H1 (cell line): ENCODE data around the gene ABCF2. TPM values are rescaled to one million over a fixed set of nuclear protein-coding genes. Genes with fewer than 3 reads are reported as not detected.

ENCODE experiments used
- CEBPB ChIP-seq: IDR thresholded peaks from 2 replicates; pipeline ENCODE4 v1.6.1; 2012; ENCODE audit warnings: low read depth, low read length
- HDAC6 ChIP-seq: IDR thresholded peaks from one replicate; pipeline ENCODE4 v1.7.1; 2012; ENCODE audit warnings: low read depth, mild to moderate bottlenecking, inconsistent platforms, low read length, moderate library complexity
- JUN ChIP-seq: IDR thresholded peaks from 2 replicates; pipeline ENCODE4 v1.6.1; 2011; ENCODE audit warnings: low read depth, mild to moderate bottlenecking, improper control_type of control experiment, low read length
- JUND ChIP-seq: IDR thresholded peaks from 2 replicates; pipeline ENCODE4 v1.6.1; 2011; ENCODE audit warnings: mild to moderate bottlenecking, improper control_type of control experiment, low read length
- SIX5 ChIP-seq: IDR thresholded peaks from 2 replicates; pipeline ENCODE4 v1.6.1; 2011; ENCODE audit warnings: mild to moderate bottlenecking, low read depth, low read length
- TAF1 ChIP-seq: IDR thresholded peaks from 2 replicates; pipeline ENCODE4 v1.6.1; 2011; ENCODE audit warnings: mild to moderate bottlenecking, low read depth, low read length
- ZNF274 ChIP-seq: IDR thresholded peaks from 2 replicates; pipeline ENCODE4 v1.7.0; 2012; ENCODE audit warnings: low read length, borderline replicate concordance; ENCODE audit errors: extremely low read depth
- polyA plus RNA-seq, 7 experiments: library from polyadenylated mRNA; depleted of rRNA in 3 of 7; stranded (reverse) in 5 of 7; unstranded in 2 of 7; fragments of >200 nt in 5 of 7; fragments of 200-250 nt in 2 of 7; gene quantifications; 1 replicate in 5 of 7; 2 replicates in 1 of 7; 4 replicates in 1 of 7; pipeline versions ENCODE4 v1.2.1 to v1.2.3, GENCODE V29; 2011 to 2013; ENCODE audit warnings: missing spikeins in 2 of 7, mixed read lengths in 2 of 7
- total RNA-seq: library from RNA; stranded (reverse); fragmentation: NEBNext Ultra II Directional; extraction: Animal tissue kit (Norgen Biotek cat#: 25700); gene quantifications from 2 replicates; pipeline ENCODE4 v1.2.1, GENCODE V29; 2021
- TF ChIP-seq, protein P1 (sequence below), 3 experiments: IDR thresholded peaks; 1 replicate in 2 of 3; 2 replicates in 1 of 3; pipeline versions ENCODE4 v1.5.1 to v1.6.1; 2011; ENCODE audit warnings: low read length in 3 of 3, mild to moderate bottlenecking in 3 of 3, inconsistent platforms in 2 of 3, low read depth in 1 of 3, moderate library complexity in 1 of 3; ENCODE audit not compliant: insufficient read depth in 1 of 3; ENCODE audit errors: control extremely low read depth in 1 of 3

Gene ABCF2
- total and polyA plus RNA-seq, 2 of the 8 experiments (the other 6 are each of a cell fraction or from before 2014, with no cell fraction given) = 28.0 to 55.0 TPM

DNA sequence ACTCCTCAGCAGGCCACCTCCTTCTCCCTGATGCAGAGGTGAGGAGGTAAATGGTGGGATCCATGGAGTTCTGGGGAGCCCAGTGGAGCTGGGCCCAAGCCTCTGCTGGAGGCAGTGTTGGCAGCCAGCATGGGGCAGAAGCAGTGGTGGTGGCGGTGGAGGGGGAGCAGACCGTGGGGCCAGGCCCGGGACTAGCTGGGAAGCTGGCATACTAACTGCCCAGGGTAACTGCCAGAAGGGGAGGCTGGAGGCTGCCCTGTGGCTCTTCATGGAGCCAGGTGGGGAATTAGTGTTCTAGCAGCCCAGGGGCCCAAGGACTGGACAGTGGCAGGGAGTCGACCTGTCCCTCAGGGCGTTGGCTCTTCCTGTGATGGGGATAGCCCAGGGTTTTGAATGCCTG, 37.6 kb upstream of the ABCF2 start (continued):
- TF ChIP-seq, protein P1, sequence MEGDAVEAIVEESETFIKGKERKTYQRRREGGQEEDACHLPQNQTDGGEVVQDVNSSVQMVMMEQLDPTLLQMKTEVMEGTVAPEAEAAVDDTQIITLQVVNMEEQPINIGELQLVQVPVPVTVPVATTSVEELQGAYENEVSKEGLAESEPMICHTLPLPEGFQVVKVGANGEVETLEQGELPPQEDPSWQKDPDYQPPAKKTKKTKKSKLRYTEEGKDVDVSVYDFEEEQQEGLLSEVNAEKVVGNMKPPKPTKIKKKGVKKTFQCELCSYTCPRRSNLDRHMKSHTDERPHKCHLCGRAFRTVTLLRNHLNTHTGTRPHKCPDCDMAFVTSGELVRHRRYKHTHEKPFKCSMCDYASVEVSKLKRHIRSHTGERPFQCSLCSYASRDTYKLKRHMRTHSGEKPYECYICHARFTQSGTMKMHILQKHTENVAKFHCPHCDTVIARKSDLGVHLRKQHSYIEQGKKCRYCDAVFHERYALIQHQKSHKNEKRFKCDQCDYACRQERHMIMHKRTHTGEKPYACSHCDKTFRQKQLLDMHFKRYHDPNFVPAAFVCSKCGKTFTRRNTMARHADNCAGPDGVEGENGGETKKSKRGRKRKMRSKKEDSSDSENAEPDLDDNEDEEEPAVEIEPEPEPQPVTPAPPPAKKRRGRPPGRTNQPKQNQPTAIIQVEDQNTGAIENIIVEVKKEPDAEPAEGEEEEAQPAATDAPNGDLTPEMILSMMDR (IDR thresholded peaks at IDR 0.05; ENCODE audit: control extremely low read depth in 1 of 3, insufficient read depth in 1 of 3, low read depth in 1 of 3, low read length in 3 of 3) = no peak
- no peak for TF ChIP-seq HDAC6
- TF ChIP-seq ZNF274 = no peak
- no peak for TF ChIP-seq JUN
- no peak for TF ChIP-seq JUND
- TF ChIP-seq CEBPB = no peak
- no peak for TF ChIP-seq TAF1
- no peak for TF ChIP-seq SIX5
- TF ChIP-seq, all 59 proteins: peak for 0
